ENCODE results near the gene TSSK2. TPM values are rescaled to one million over a fixed set of nuclear protein-coding genes. Genes with fewer than 3 reads are reported as not detected.

Gene TSSK2
- polyA plus RNA-seq, 1 donor (not counting 4 experiments of a cell fraction or from before 2014, with no cell fraction given): not detected

- Histone ChIP-seq H3K9me3 (ENCODE audit: control insufficient read depth, low read depth, low read length) (no peaks in the 10 kb centered on the region), H3K4me3 (ENCODE audit: control insufficient read depth in 2 of 3, extremely low read depth in 1 of 3, insufficient read depth in 2 of 3, low read depth in 1 of 3, low read length in 3 of 3) (no peak overlapping the region), H3K4me1 (ENCODE audit: control insufficient read depth, extremely low read depth, insufficient read depth, low read length) (peaks cover 7% of the 10 kb centered on the region), H3K79me2 (ENCODE audit: control insufficient read depth, insufficient read depth, low read length) (no peaks in the 10 kb centered on the region), H3K27ac (ENCODE audit: control insufficient read depth, insufficient read depth, low read length) (no peak overlapping the region), H3K27me3 (ENCODE audit: control insufficient read depth, extremely low read depth, insufficient read depth, low read length) (no peaks in the 10 kb centered on the region), H3K36me3 (ENCODE audit: control insufficient read depth in 2 of 2, extremely low read depth in 1 of 2, insufficient read depth in 2 of 2, low read length in 2 of 2) (peaks cover 25 to 39% of the 10 kb centered on the region in 2 experiments), H3K9me1 (ENCODE audit: control insufficient read depth, extremely low read depth, insufficient read depth, low read length) (no peaks in the 10 kb centered on the region), H4K20me1 (ENCODE audit: control insufficient read depth, extremely low read depth, insufficient read depth, low read length) (no peaks in the 10 kb centered on the region), H3K4me2 (ENCODE audit: control insufficient read depth, extremely low read depth, insufficient read depth, low read depth, low read length) (no peak overlapping the region), H2AFZ (ENCODE audit: control insufficient read depth, low read length) (no peak overlapping the region), H3K9ac (ENCODE audit: control insufficient read depth, extremely low read depth, insufficient read depth, low read length) (no peak overlapping the region)
- FAIRE-seq: no peak
- no peak for DNase-seq (ENCODE audit: low read depth, low spot score)
- dilution Hi-C loops (cut with MboI; ENCODE audit: extremely low pct_ligation_motif_present, low sequenced_read_pairs): no loop called here
- TF ChIP-seq CTCF (optimal IDR thresholded peaks at IDR 0.05 in 1 of 3, IDR thresholded peaks at IDR 0.05 in 1 of 3, conservative IDR thresholded peaks at IDR 0.05 in 1 of 3; ENCODE audit: extremely low read depth in 1 of 3, insufficient read depth in 2 of 3, low read length in 3 of 3): no peak
- no peak for TF ChIP-seq EZH2 (IDR thresholded peaks at IDR 0.05; ENCODE audit: low read length)
Measured at GRCh38 chr22:19134874-19135273, 3.8 kb downstream of the TSSK2 start.

- H3K9me3 ChIP-seq (ENCODE audit: control insufficient read depth, low read depth, low read length): no peaks in the 10 kb centered on the region
- DNase-seq (ENCODE audit: low read depth, low spot score) (no peak), FAIRE-seq (no peak)
- H4K20me1 ChIP-seq (ENCODE audit: control insufficient read depth, extremely low read depth, insufficient read depth, low read length): no peaks in the 10 kb centered on the region
- H2AFZ ChIP-seq (ENCODE audit: control insufficient read depth, low read length): no peak overlapping the region
- H3K4me3 ChIP-seq (ENCODE audit: control insufficient read depth in 2 of 3, extremely low read depth in 1 of 3, insufficient read depth in 2 of 3, low read depth in 1 of 3, low read length in 3 of 3): no peak overlapping the region
- no peak overlapping the region for H3K27ac ChIP-seq (ENCODE audit: control insufficient read depth, insufficient read depth, low read length)
- H3K9me1 ChIP-seq (ENCODE audit: control insufficient read depth, extremely low read depth, insufficient read depth, low read length): no peaks in the 10 kb centered on the region
- H3K79me2 ChIP-seq (ENCODE audit: control insufficient read depth, insufficient read depth, low read length): no peaks in the 10 kb centered on the region
- no peak overlapping the region for H3K9ac ChIP-seq (ENCODE audit: control insufficient read depth, extremely low read depth, insufficient read depth, low read length)
- no peaks in the 10 kb centered on the region for H3K4me1 ChIP-seq (ENCODE audit: control insufficient read depth, extremely low read depth, insufficient read depth, low read length)
- H3K36me3 ChIP-seq (ENCODE audit: control insufficient read depth in 2 of 2, extremely low read depth in 1 of 2, insufficient read depth in 2 of 2, low read length in 2 of 2): peaks cover 31 to 44% of the 10 kb centered on the region in 2 experiments
- no peak for TF ChIP-seq EZH2 (IDR thresholded peaks at IDR 0.05; ENCODE audit: low read length)
- TF ChIP-seq CTCF (optimal IDR thresholded peaks at IDR 0.05 in 1 of 3, IDR thresholded peaks at IDR 0.05 in 1 of 3, conservative IDR thresholded peaks at IDR 0.05 in 1 of 3; ENCODE audit: extremely low read depth in 1 of 3, insufficient read depth in 2 of 3, low read length in 3 of 3): no peak
- H3K27me3 ChIP-seq (ENCODE audit: control insufficient read depth, extremely low read depth, insufficient read depth, low read length): no peaks in the 10 kb centered on the region
- dilution Hi-C loops (cut with MboI; ENCODE audit: extremely low pct_ligation_motif_present, low sequenced_read_pairs): no loop called here
- no peak overlapping the region for H3K4me2 ChIP-seq (ENCODE audit: control insufficient read depth, extremely low read depth, insufficient read depth, low read depth, low read length)
Measured at GRCh38 chr22:19136915-19137314, 5.8 kb downstream of the TSSK2 start.

All from keratinocyte (primary cell).